Mammary epithelial cell (primary cell): ENCODE measurements around the gene STPG3.

Experiments used
- CTCF ChIP-seq, 2 donors: IDR thresholded peaks in 1 of 2; conservative IDR thresholded peaks in 1 of 2; 2 replicates each; pipeline ENCODE4 v1.5.1; 2011 to 2012; ENCODE audit warnings: inconsistent platforms in 2 of 2, low read length in 2 of 2, mild to moderate bottlenecking in 2 of 2, control low read depth in 1 of 2, low read depth in 1 of 2; ENCODE audit not compliant: insufficient read depth in 1 of 2; ENCODE audit errors: extremely low read depth in 1 of 2
- EZH2 ChIP-seq: IDR thresholded peaks from 2 replicates; pipeline ENCODE4 v1.6.1; 2012; ENCODE audit warnings: low read length, inconsistent platforms, borderline replicate concordance

DNA sequence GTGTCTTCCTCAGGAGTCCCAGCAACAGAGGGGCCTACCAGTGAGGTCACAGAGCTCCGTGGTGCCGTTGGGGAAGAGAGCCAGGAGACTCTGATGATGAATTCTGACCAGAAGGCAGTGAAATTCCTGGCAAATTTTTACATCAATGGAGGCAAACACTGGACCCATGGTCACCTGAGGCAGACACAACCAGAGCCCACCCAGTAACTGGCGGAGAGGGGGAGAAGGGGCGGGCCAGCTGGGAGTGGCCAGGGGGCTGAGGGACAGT, at the start of gene STPG3:
- TF ChIP-seq EZH2: no peak
- TF ChIP-seq CTCF (conservative IDR thresholded peaks at IDR 0.05 in 1 of 2, IDR thresholded peaks at IDR 0.05 in 1 of 2; ENCODE audit: extremely low read depth in 1 of 2, insufficient read depth in 1 of 2, low read depth in 1 of 2, low read length in 2 of 2): no peak
